ENCODE results near the gene PDYN.

Gene PDYN

DNA sequence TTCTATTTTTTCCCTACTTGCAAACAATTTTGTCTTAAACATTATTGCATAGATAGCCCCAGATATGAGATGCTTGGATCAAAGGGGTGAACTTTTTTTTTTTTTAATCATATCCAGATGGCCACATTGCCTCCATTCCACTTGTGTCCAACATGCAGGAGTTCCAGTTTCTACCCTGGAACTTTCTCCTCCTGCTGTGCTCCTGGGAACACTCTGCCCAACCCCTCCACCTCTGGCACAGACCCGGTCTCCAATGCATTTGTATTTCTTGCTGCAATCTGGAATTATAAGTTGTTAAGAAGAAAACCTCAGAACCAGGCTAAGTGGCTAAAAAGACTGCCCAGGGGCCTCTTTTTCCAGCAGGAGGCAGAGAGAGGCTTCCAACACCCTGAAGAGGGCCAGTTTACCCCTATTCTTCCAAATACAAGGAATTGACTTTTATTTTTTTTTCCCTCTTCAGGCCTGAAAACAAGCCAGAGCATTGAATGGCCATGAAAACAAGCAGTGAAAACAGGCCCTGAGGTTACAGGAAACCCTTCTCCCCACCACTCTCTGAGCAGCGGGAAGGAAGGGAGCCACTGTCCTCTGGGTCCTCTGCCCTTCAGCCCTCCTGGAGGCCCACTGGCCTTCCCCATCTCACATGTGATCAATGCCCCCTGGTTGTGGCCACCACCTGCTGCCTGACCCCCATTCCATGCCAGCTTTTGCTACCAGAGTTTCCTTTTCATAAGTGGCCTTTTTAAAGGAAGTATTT, 44.3 kb downstream of the PDYN start:
- peak; percentile 16 for DNase-seq

GRCh38 chr20:1947535-1947846, 46.4 kb downstream of the PDYN start:
- DNase-seq = no peak

- peak; percentile 17 for DNase-seq
Observed at GRCh38 chr20:1946762-1947534, 46.9 kb downstream of the PDYN start.

DNA sequence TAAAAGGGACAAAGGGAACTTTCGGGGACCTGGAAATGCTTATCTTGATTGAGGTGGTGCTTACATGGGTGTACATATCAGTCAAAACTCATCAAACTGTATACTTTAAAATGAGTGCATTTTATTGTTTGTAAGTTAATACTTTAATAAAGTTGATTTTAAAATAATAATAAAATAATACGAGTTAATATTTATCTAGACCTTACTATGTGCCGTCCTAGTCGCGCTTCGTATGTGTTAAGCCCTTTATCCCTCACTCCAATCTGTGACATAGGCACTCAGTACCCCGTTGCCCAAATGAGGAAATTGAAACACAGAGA, 47.5 kb downstream of the PDYN start:
- DNase-seq = no peak

GRCh38 chr20:1945660-1946059, 48.2 kb downstream of the PDYN start:
- no peak for DNase-seq

- peak; percentile 56 for DNase-seq
Observed at GRCh38 chr20:1945134-1945618, 48.7 kb downstream of the PDYN start.

DNA sequence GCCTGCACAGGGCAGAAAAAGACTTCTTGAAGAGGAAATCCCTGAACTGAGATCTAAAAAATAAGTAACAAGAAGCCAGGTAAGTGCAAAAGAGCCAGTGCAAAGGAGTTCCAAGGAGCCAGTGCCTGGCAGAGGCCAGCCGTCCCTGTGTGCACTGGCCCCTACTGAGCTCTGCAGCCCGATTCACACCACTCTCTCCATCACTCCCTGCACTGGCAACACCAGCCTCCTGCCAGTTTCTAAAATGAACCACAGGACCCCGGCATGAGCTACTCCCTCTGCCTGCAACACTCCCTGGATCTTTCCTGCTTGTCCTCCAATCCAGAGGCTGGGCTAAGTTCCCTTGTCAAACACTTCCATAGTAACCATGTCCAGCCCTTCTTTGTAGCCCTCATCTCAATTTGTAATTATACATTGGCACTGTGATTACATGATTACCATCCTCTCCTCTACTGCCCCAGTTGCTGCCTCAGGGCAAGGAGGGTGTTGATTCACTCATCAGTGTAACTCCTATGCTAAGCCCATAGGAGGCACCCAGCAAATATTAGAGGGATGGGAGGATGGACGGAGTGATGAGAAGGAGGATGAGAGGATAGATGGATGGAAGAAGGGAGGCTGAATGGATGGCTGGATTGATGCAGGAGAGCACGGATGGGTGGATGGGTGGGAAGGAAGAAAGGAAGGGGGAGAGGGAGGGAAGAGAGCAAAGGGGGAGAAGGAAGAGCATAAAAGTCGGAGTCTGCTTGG, 49.3 kb downstream of the PDYN start:
- no peak for DNase-seq

DNA sequence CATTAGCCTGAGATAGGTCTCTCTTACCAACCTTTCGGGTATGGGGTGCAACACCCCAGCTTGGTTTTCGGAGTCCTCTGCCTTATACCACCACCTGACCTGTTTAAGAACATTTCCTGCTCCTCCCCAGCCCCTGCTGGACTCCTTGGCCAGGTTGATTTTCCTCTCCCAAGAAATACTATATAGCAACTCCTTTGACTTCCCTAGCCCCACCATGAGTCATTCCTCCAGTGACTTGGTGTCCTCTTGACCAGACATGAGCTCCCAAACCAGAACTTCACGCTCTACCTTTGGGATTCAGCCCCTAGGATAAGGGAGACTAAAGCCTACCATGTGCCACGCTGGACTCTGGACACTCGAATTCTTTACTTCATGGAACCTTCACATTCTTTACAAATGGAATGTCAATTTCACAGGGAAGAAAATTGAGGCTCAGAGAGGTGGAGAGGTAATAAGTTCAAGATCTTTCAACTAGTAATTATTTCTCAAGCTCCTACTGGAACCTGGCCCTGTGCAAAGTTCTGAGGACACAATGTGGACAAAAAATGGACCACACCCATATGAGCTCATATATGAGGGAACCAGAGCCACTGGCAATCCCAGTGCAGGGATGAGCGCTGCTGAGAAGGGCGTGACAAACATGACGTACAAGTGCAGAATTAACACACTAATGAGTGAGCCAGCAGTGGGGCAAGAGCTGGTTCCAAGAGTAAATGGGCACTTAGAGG, 50.4 kb downstream of the PDYN start:
- no peak for DNase-seq

DNA sequence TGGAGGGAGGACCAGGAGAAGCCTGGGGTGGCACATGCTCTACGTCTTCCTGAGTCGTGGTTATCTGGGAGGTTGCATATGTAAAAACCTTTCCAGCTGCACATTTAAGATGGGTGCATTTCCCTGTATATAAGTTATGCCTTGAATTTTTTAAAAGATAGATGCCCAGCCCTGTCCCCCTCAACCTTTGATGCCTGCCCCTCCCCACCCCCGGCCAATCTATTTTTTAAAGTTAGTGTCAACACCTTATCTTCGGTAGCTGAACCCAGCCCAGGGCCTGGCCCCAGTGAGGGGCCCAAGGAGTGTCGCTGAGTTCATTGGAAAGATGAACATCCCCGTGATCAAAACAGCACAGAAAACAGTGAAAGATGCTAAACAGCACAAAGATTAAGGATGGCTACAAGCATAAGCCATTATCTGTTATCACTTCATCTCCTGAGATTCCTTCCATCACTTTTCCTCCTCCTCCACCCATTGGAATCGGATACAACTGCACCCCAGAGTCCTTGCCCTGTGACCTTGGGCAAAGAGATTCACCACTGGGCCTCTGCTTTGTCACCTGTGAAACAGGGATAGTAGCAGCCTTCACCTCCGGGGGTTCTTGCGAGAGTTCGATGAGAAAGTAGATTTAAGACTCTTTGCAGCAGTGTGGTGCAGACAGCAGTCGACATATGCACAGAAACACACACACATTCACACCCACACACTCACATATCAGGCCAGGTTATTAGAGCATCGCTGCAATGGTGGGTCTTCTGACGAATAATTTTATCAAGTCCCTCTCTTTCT, 51.2 kb downstream of the PDYN start:
- no peak for DNase-seq

DNA sequence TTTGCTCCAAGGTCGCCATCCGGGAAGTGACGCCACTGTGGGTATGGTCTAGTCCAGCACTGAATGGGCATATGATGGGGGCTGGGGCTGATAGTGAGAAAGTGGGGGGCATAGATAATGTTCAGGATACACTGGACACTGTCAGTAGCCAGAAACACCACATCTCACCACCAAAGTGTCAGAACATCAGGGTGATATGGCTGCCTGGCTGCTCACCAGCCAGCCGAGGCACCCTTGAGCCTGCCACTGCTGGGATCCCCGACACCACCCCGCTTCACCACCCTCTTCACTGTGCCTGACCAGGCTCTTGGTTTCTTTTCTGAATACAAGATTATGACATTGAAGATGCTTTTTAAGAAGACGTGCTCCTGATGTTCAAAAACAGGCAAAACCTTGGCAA, 51.8 kb downstream of the PDYN start:
- DNase-seq = no peak

GRCh38 chr20:1941226-1941625, 52.6 kb downstream of the PDYN start:
- DNase-seq = peak; percentile 63

GRCh38 chr20:1940581-1940980, 53.3 kb downstream of the PDYN start:
- no peak for DNase-seq

DNA sequence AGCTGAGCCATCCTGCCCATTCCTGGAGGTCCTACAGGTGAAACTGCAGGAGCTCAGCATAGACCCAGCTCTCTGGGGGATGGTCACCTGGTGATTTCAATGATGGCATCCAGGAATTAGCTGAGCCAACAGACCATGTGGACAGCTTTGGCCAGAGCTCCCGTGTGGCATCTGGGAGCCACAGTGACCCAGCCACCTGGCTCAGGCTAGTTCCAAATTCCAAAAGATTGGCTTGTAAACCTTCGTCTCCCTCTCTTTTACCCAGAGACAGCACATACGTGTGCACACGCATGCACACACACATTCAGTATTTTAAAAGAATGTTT, 54.6 kb downstream of the PDYN start:
- no peak for DNase-seq

DNA sequence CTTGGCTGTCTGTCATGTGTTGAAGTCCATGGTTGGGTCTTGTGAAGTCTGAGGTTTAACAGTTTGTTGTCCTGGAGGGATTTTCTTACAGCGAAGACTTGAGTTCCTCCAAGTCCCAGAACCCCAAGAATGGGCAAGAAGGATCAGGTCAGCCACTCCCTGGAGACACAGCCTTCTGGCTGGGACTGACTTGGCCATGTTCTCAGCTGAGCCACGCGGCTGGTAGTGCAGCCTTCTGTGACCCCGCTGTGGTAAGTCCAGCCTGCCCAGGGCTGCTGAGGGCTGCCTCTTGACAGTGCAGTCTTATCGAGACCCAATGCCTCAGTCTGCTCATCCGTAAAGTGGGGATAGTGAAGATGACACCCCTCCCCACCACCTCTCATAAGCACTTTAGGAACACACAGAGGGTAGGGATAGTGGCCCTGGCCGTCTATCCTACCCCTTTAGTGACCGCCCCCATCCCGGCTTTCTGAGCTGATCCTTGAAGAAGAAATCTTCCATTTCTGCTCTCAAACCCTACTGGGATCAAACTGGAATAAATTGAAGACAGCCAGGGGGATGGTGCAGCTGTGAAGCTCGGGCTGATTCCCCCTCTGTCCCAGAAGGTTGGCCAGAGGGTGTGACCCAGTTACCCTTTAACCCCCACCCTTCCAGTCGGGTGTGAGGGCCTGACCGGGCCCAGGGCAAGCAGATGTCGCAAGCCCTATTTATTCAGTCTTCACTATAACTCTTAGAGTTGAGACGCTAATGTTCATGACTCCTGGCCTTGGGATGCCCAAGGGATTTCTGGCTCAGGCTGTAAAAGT, 55.2 kb downstream of the PDYN start:
- no peak for DNase-seq

DNA sequence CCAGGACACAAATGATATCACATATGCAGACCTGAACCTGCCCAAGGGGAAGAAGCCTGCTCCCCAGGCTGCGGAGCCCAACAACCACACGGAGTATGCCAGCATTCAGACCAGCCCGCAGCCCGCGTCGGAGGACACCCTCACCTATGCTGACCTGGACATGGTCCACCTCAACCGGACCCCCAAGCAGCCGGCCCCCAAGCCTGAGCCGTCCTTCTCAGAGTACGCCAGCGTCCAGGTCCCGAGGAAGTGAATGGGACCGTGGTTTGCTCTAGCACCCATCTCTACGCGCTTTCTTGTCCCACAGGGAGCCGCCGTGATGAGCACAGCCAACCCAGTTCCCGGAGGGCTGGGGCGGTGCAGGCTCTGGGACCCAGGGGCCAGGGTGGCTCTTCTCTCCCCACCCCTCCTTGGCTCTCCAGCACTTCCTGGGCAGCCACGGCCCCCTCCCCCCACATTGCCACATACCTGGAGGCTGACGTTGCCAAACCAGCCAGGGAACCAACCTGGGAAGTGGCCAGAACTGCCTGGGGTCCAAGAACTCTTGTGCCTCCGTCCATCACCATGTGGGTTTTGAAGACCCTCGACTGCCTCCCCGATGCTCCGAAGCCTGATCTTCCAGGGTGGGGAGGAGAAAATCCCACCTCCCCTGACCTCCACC, 56.4 kb downstream of the PDYN start:
- no peak for DNase-seq

GRCh38 chr20:1935696-1936366, 58.0 kb downstream of the PDYN start:
- DNase-seq = no peak

- DNase-seq = peak; percentile 86
Observed at GRCh38 chr20:1934721-1935573, 58.9 kb downstream of the PDYN start.

DNA sequence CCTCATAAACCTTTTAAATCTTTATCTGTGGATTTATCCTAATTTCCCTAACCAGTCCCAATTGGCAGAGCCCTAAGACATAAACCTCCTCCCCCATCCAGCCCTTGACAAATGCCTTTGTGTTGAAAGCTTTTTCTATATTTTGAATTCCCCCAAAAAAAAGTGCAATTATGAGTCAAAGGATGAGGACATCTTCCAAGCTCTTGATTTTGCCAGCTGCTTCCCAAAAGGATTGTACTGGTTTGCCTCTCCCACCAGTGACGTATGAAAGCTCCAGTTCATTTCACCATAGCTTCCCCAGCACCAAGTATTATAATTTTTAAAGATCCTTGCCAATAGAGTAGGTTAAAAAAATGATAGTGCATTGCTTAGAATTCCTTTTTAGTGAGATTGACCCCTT, 59.7 kb downstream of the PDYN start:
- DNase-seq = peak; percentile 86

- DNase-seq = peak; percentile 77
Observed at GRCh38 chr20:1933465-1933870, 60.4 kb downstream of the PDYN start.

- DNase-seq = no peak
Observed at GRCh38 chr20:1932971-1933370, 60.9 kb downstream of the PDYN start.
